Medulla oblongata (tissue), 1 donor: Measurements from ENCODE around the gene KIF6.

Experiments
- DNase-seq: peaks from one replicate; pipeline ENCODE4 v3.0.0-alpha.2; 2015; ENCODE audit errors: extremely low spot score

The KIF6 gene

GRCh38 chr6:39664173-39664572 lies 61.0 kb downstream of the KIF6 start:
- peak; percentile 84 for DNase-seq

DNA sequence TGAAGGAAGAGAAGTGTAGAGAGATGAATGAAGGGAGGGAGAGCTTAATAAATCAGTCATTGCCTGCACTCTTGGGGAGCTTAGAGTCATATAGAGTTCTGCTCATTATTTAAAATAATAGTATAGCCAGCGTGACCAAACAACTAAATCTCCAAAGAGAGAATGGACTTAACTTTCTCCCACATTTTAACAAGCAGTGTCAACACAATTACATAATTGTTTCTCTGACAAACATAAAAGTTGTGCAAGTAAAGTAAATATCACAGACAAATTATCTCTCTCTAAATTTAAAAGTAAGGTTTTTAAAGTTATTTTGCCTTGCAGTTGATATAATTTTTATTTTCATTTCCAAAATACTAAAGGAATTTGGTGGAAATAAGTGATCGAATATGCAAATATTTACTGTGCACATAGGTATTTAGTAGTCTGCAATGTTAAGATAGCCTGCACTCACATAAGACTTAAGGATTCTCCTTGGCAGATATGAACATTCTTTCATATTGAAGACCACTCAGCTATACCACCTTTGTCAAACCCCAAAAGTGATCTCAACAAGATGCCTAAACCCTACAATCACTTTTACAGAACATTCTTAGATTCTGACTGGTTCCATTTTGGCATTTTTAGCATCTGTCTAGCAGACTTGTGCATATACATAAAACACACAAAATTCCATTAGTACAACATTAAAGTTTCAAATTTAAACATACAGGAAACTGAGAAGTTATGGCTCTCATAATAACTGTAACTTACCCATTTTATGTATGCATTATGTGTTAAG lies 67.7 kb downstream of the KIF6 start:
- DNase-seq = no peak

GRCh38 chr6:39654121-39654520 lies 71.1 kb downstream of the KIF6 start:
- no peak for DNase-seq

DNA sequence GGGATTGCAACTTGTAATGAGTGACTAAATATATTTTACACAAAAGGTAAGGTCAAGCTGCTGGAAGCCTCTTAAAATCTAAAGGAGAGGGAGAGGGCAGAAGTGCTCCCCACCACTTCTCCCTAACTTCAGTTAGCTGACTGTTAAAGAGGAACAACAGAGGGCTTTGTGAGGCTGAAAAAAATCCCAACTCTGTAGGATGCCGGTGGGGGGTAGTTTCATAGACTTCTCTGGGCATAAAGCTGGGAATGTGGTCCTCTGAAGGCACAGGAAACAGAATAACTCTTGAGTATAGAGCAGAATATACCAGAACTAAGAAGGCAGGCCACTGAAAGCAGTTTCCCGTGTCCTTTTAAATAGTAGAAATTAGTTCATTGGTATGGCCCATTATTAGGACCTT lies 71.6 kb downstream of the KIF6 start:
- DNase-seq = peak; percentile 71

- no peak for DNase-seq
Observed at GRCh38 chr6:39649996-39650395, 75.2 kb downstream of the KIF6 start.

DNA sequence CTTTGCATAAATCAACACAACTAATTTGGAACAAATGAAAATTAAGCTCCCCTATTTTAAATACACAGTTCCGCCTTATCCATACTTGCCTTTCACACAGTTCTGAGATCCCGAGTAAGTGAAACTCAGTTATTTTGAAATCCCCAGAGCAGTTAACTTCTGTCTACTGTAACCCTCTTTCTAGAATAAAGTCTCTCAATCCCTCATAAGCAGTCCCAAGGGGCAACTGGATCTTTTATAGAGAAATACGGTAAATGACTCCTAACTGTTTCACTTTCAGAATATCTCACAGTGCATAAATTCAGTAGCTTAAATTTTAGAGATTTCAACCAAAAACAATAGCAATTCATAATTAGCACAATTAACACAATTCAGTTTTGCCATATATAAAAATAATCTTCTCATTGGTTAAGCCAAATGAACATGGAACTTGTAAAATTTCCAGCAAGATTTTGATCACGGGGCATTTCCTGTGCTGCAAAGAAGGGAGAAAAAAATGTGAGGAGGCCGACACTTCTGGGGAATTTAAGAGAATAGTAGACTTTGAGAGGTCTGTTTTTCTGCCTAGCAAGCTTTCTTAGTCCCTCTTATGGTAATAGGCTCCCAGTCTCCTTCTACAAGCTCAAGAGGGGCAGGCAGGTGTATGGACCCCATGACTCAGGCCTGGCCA lies 78.3 kb downstream of the KIF6 start:
- DNase-seq = no peak

DNA sequence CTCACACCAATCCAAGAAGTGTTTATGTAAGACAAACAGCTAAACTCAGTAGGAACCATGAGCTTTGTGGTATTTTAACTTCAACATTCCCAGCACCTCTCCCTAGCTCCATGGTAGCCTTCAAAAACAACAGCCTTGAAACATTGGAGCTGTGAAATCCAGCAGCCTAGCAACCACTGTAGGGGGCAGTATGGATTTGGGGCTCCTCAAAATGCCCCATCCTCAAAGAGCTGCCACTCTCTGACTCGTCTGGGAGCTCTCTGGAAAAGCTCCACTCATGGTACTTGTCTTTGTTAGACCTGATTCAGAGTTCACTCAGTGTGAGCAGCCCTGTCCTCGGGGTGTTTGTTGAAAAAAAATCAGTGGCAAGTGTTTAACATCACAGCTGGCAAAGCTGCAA lies 82.9 kb downstream of the KIF6 start:
- DNase-seq = no peak

DNA sequence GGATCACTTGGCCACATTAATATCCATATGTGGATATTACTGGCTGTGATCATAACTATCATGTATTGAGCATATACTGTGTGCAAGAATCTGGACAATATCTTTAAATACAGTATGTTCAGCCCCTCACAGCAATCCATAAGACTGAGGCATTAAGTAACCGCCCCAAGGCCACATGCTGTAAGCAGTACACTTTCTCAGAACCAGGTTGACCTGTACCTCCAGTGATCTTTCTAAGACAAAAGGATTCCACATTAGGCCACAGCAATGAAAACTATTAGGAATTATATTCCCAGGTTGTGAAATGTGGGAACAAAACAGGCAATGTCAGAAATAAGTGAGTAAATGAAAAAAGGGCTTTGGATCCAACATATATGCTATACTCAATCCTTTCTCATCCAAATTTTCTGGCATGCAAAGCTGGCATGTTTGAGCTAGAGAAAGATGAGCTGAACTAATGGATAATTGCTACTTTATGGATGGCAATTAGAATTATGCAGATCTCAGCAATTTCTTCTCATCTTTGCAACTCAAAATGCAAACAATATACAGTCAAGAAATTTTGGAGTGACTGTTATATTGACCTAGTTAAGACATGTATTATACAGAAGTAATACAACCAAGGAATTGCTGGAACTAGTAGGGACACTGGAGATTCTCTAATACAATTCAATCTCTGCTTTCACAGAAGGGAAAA lies 86.9 kb downstream of the KIF6 start:
- DNase-seq = no peak

- no peak for DNase-seq
Observed at GRCh38 chr6:39634646-39635341, 90.4 kb downstream of the KIF6 start.

DNA sequence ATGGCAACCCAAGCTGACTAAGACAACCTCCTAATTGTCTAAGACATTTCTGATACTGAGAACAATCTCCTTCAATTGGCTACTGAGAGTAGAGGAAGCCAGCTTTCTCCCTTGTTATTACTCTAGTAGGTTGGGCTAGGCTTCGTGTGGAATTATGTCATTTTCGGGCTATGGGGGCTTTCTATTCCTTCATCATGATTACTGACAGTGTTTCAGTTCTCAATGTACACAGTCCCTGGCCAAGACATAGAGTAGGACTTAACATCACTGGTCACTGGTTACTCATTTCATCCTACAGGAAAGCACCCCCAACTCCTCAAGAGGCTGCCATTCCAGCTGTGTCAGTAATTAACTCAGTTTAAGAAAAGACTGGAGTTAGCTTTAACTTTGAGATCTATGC lies 100.0 kb downstream of the KIF6 start:
- DNase-seq = no peak

GRCh38 chr6:39623750-39624149 lies 101.5 kb downstream of the KIF6 start:
- no peak for DNase-seq

DNA sequence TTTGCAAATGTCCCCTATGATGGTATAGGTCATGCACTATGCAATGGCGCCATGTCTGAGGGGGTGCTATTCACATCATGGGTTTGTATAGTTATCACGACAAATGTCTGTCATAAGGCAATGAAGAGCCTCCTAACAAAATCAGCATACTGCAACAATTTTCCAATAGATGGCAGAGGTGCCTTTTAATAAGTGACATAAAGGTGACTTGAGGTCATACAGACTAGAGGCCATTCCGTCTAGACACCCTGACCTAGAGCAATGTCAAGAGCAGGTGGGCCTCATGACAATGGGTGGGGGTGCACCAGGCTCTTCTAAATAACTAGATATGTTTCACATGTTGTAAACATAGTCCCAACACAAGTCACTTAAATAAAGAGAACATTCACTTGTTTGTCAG lies 107.7 kb downstream of the KIF6 start:
- peak; percentile 3 for DNase-seq

DNA sequence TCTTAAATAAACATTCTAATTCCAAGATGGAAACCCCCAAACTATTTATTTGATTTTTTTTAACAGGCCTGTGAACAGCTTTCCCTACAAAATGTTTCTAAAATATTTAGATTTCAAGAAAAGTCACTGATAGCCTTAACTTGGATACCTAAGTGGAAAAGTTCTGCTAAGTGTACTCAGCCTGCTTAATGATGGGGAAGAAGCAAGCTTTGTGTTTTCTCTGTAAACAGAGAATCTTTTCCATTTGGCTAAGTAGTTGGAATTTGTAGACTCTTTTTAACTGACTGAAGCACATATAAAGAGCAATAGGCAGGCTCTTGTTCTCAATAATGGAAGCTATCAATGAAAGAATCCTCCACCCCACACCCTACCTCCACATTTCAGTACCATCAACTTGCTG lies 108.2 kb downstream of the KIF6 start:
- DNase-seq = no peak

- DNase-seq = no peak
Observed at GRCh38 chr6:39615622-39616021, 109.6 kb downstream of the KIF6 start.

DNA sequence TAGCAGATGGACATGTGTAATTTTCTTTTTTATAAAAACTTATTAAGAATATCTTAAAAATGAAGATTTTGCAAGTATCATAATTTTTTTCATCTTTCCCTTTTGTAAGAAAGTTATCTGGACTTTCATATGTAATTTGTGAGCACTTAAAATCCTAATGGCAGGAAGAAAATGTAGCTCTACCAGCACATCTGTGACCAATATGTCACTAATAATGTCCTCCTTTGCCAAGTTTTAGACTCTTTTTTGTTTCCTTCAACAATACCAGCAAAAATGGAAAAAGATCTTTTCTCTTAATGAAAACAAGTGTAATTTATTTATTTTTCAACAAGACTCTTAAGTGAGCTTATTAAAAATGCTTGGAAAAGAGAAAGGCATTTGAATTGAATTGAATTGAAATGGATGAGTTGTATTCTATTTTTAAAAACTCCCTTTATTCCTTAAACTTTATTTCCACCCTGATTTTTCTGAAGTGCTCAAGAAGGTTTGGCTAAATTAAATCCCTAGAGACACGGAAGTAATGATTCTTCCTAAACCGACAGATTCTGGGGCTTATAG lies 110.7 kb downstream of the KIF6 start:
- no peak for DNase-seq

DNA sequence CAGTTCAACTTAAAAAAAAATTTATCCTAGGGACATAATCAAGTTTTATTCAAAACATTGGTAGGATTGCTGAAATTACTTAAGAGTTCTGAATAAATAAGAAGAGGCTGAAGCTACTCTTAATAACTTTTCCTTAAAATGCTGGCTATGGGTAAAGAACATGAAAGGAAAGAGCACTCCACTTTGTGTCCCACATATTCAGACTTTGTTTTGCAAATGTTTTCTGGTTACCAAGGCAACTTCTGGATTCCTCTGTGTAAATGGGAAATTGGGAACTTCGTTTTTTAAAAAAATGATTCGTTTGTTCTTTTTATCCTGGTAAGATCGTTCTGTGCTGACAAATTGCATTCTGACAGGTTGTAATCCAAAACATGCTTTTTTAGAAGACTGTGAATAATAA lies 115.0 kb downstream of the KIF6 start:
- DNase-seq = peak; percentile 12

- DNase-seq = no peak
Observed at GRCh38 chr6:39608652-39609345, 116.4 kb downstream of the KIF6 start.

- no peak for DNase-seq
Observed at GRCh38 chr6:39602601-39603519, 122.3 kb downstream of the KIF6 start.

DNA sequence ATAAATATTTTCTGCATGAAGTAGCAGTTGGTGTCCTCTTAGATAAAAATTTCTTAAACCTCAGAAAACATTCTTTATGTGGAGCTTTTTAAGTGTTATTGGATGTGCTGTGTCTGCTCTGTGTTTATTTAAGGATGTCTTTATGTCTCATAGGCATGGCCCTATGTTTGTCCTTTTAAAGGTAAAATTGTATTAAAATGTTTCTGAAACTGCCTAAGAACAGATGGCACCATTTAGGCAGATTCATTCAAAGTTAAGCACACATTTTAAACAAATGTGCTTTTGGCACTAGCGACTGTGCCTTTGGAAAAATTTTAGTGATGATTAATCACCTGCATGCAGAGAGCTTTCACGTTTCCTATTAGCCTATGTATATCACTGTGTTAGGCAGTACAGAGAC lies 125.2 kb downstream of the KIF6 start:
- DNase-seq = no peak

GRCh38 chr6:39599341-39599740 lies 125.9 kb downstream of the KIF6 start:
- DNase-seq = no peak
